Erythroblast (primary cell): Measurements from ENCODE around the gene CTSO.

Experiments used
- DNase-seq, 2 experiments: peaks; one replicate each; lab custom pipeline; 2025; lab: John Stamatoyannopoulos, UW
- GATA1 ChIP-seq: IDR thresholded peaks from 2 replicates; pipeline ENCODE4 v1.6.1; 2011; ENCODE audit warnings: low read depth, mild to moderate bottlenecking, control low read depth, low read length, moderate library complexity
- POLR2A ChIP-seq: IDR thresholded peaks from 2 replicates; pipeline ENCODE4 v1.6.1; 2011; ENCODE audit warnings: mild to moderate bottlenecking, low read length

Gene CTSO

GRCh38 chr4:155966731-155967395 is 13.2 kb upstream of the CTSO start:
- TF ChIP-seq POLR2A (no peak), GATA1 (no peak)
- no peak for DNase-seq

DNA sequence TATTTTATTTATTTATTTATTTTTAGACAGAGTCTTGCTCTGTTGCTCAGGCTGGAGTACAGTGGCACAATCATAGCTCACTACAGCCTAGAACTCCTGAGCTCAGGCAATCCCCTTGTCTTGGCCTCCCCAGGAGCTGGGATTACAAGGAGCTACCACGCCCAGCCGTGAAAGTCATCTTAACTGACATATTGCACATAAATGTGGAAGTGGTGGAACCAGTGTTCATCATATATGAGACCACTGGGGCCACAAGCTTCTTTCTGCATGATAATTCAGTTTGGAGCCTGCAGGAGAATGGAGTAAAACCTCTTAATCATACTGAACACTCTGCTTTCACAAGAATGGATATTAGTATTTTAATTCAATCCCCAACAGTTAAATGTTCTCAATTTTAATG is 12.5 kb upstream of the CTSO start:
- no peak for DNase-seq
- TF ChIP-seq POLR2A (no peak), GATA1 (no peak)

DNA sequence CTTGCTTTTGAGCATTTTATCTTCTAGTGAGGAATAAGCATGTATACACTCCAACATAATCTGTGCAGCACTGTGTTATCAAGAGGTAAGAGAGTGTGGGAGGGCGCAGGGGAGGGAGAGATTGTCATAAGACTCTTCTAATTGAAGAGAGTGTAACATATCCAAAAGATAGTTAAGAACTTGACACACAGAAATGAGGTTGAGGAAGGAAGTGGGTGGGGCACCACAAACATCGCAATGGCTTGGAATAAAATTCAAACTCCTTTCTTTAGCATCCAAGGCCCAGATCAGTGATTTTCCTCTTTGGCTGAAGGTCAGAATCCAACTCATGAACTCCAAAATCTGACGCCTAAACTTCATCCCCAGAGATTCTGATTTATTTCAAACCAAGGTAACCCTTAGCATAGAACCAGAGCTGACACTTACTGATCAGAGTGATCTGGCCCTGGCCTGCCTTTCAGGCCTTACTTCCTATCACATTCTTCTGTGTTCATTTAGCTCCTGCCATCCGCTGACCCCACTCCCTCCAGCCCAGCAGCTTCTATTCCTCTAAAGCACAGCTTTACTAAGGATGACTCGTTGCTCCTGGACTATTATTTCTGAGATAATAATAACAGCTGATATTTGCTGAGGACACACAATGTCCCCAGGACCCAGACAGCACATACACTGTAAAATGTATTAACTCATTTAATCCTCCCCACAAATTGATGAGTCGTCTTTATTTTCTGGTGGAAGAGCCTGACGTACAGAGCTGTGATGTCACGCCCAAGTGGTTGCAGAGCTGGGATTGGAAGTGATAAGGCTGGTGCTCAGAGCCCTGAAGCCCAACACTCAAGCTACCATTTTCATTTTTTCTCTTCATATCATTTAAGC is 10.6 kb upstream of the CTSO start:
- DNase-seq, result peak in 1 of 2 experiments; percentile 41

GRCh38 chr4:155962767-155963166 is 9.1 kb upstream of the CTSO start:
- DNase-seq, result no peak
- TF ChIP-seq GATA1 (no peak), POLR2A (no peak)

More for the DNA sequence above, 10.6 kb upstream of the CTSO start:
- TF ChIP-seq GATA1, result no peak
- no peak for TF ChIP-seq POLR2A

- DNase-seq, result no peak
- TF ChIP-seq GATA1 (no peak), POLR2A (no peak)
Measured at GRCh38 chr4:155961575-155961974, 7.9 kb upstream of the CTSO start.

GRCh38 chr4:155960522-155960921 is 6.9 kb upstream of the CTSO start:
- no peak for DNase-seq

GRCh38 chr4:155959417-155959816 is 5.8 kb upstream of the CTSO start:
- no peak for TF ChIP-seq GATA1

More at GRCh38 chr4:155960522-155960921, 6.9 kb upstream of the CTSO start:
- TF ChIP-seq POLR2A (no peak), GATA1 (no peak)

DNA sequence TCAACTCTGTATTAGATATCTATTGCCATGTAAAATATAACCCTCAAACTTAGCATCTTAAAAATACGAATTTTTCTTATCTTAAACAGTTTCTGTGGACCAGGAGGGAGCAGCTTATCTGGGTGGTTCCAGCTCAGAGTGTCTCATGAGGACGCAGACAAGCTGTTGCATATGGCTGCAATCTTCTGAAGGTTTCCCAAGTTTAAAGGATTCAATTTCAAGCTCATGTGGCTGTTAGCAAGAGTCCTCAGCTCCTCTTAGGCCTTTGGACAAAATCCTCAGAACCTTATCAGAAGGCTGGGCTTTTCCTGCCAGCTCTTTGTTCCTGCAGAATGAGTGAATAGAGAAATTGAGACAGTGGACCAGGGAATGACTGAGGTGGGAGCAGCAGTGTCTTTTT is 2.8 kb upstream of the CTSO start:
- peak; percentile 65 to 82 for DNase-seq

More at GRCh38 chr4:155959417-155959816, 5.8 kb upstream of the CTSO start:
- DNase-seq, result no peak

GRCh38 chr4:155954939-155955338 is 1.3 kb upstream of the CTSO start:
- DNase-seq, result no peak
- TF ChIP-seq GATA1, result no peak
- TF ChIP-seq POLR2A, result no peak

More for the DNA sequence above, 2.8 kb upstream of the CTSO start:
- TF ChIP-seq GATA1 (no peak), POLR2A (no peak)

GRCh38 chr4:155954118-155954685 is 536 bp upstream of the CTSO start:
- no peak for DNase-seq
- TF ChIP-seq POLR2A, result no peak

DNA sequence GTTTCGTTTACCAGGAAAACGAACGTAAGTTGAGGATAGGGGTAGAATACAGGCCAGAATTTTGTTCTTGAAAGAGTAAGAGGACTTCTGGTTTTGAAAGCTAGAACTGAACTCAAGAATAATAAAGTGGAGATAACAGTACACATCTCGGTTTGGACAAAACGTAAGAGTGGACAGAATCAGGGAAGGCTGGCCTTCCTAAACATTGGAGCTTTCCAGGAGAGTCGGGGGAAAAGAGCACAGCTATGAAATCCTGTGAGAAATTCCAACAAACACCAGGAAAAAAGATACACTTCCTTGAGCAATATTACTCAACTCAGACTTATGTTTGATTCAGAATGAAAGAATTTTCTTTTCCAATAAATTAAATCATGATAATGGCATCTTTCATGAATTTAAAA is 1.2 kb downstream of the CTSO start:
- DNase-seq, result no peak
- TF ChIP-seq GATA1, result no peak
- no peak for TF ChIP-seq POLR2A

- TF ChIP-seq POLR2A (no peak), GATA1 (no peak)
- no peak for DNase-seq
Measured at GRCh38 chr4:155950461-155950860, 3.2 kb downstream of the CTSO start.

GRCh38 chr4:155948541-155948940 is 5.1 kb downstream of the CTSO start:
- TF ChIP-seq POLR2A, result no peak
- no peak for TF ChIP-seq GATA1
- DNase-seq, result no peak

GRCh38 chr4:155946486-155946885 is 7.2 kb downstream of the CTSO start:
- no peak for TF ChIP-seq GATA1
- no peak for TF ChIP-seq POLR2A
- no peak for DNase-seq
